IPS-11a (cell line): ENCODE results near the gene NLRP13.

Source experiments
- H3K4me3 ChIP-seq: one replicate; pipeline ENCODE4 v1.5.1; 2013; ENCODE audit warnings: low read depth, low read length, control low read depth

Gene NLRP13

GRCh38 chr19:55907286-55907685, 24.9 kb downstream of the NLRP13 start:
- no peak overlapping the region for H3K4me3 ChIP-seq

- H3K4me3 ChIP-seq: no peak overlapping the region
These were observed 29.9 kb downstream of the NLRP13 start for GRCh38 chr19:55902080-55902751.

- H3K4me3 ChIP-seq: no peak overlapping the region
These were observed 30.6 kb downstream of the NLRP13 start for GRCh38 chr19:55901369-55902079.

- no peak overlapping the region for H3K4me3 ChIP-seq
These were observed 33.2 kb downstream of the NLRP13 start for GRCh38 chr19:55898911-55899310.

GRCh38 chr19:55882626-55883025, 49.5 kb downstream of the NLRP13 start:
- no peak overlapping the region for H3K4me3 ChIP-seq

- no peak overlapping the region for H3K4me3 ChIP-seq
These were observed 54.9 kb downstream of the NLRP13 start for GRCh38 chr19:55877211-55877610.

GRCh38 chr19:55870736-55871135, 61.4 kb downstream of the NLRP13 start:
- H3K4me3 ChIP-seq: no peak overlapping the region

- H3K4me3 ChIP-seq: no peak overlapping the region
These were observed 65.0 kb downstream of the NLRP13 start for GRCh38 chr19:55867101-55867500.

- no peak overlapping the region for H3K4me3 ChIP-seq
These were observed 65.6 kb downstream of the NLRP13 start for GRCh38 chr19:55866521-55866920.

GRCh38 chr19:55858969-55859368, 73.2 kb downstream of the NLRP13 start:
- no peak overlapping the region for H3K4me3 ChIP-seq

- no peak overlapping the region for H3K4me3 ChIP-seq
These were observed 73.7 kb downstream of the NLRP13 start for GRCh38 chr19:55858401-55858800.

- H3K4me3 ChIP-seq: no peak overlapping the region
These were observed 74.2 kb downstream of the NLRP13 start for GRCh38 chr19:55857974-55858373.

GRCh38 chr19:55857149-55857548, 75.0 kb downstream of the NLRP13 start:
- H3K4me3 ChIP-seq: no peak overlapping the region

GRCh38 chr19:55855160-55855559, 77.0 kb downstream of the NLRP13 start:
- no peak overlapping the region for H3K4me3 ChIP-seq
